WTC11 (cell line): ENCODE results near the gene SMARCA2. TPM values are rescaled to one million over a fixed set of nuclear protein-coding genes. Genes with fewer than 3 reads are reported as not detected.

Experiments
- ATAC-seq: fragments of 200-7000 bp; cut with Tn5 transposase; 2 replicates; pipeline ENCODE4 v1.10.0; 2021; ENCODE audit warnings: mild to moderate bottlenecking, moderate library complexity
- CTCF ChIA-PET: fragments of 300-600 bp; sonication (Branson Sonifier 250); formaldehyde crosslinking; loops from one replicate; lab custom pipeline; 2021; ENCODE audit warnings: antibody characterized with exemption; lab: Charles Lee
- POLR2A ChIA-PET: fragments of 350-600 bp; sonication (Branson Sonifier 250); formaldehyde crosslinking; loops from one replicate; lab custom pipeline; 2021; ENCODE audit warnings: antibody characterized with exemption; lab: Charles Lee
- DNase-seq: peaks from one replicate; pipeline ENCODE4 v3.0.0; 2021; ENCODE audit warnings: low spot score
- H3K27ac Mint-ChIP-seq: 2 replicates; pipeline ENCODE4 v1.8.0; 2021; ENCODE audit warnings: mixed read lengths
- H3K27me3 Mint-ChIP-seq: 2 replicates; pipeline ENCODE4 v1.8.0; 2021; ENCODE audit warnings: low read depth, mild to moderate bottlenecking, moderate library complexity, mixed read lengths
- H3K36me3 Mint-ChIP-seq: 2 replicates; pipeline ENCODE4 v1.8.0; 2021; ENCODE audit warnings: mixed read lengths
- H3K4me1 Mint-ChIP-seq: 2 replicates; pipeline ENCODE4 v1.8.0; 2022; ENCODE audit warnings: mixed read lengths
- H3K4me3 Mint-ChIP-seq: 2 replicates; pipeline ENCODE4 v1.8.0; 2021; ENCODE audit warnings: mild to moderate bottlenecking, moderate library complexity, mixed read lengths
- H3K9me3 Mint-ChIP-seq: 2 replicates; pipeline ENCODE4 v1.8.0; 2021; ENCODE audit warnings: mixed read lengths
- AR ChIP-seq: fragments of 250-450 bp; sonication (Bioruptor Pico); IDR thresholded peaks from 2 replicates; pipeline ENCODE4 v1.9.0; 2021; ENCODE audit warnings: mild to moderate bottlenecking
- ATF2 ChIP-seq: sonication (generic); formaldehyde crosslinking; IDR thresholded peaks from 2 replicates; pipeline ENCODE4 v1.8.1; 2022; ENCODE audit warnings: low read depth, missing genetic modification reagents, borderline replicate concordance
- ATF3 ChIP-seq: sonication (generic); formaldehyde crosslinking; conservative IDR thresholded peaks from 2 replicates; pipeline ENCODE4 v1.8.1; 2022; ENCODE audit warnings: mild to moderate bottlenecking, missing genetic modification reagents
- CBFB ChIP-seq: sonication (generic); formaldehyde crosslinking; IDR thresholded peaks from 2 replicates; pipeline ENCODE4 v1.8.1; 2022; ENCODE audit warnings: mild to moderate bottlenecking, low read depth, missing genetic modification reagents
- CREM ChIP-seq: sonication (generic); formaldehyde crosslinking; IDR thresholded peaks from 2 replicates; pipeline ENCODE4 v1.8.1; 2022; ENCODE audit warnings: mild to moderate bottlenecking, missing genetic modification reagents, moderate library complexity
- FOXP1 ChIP-seq: sonication (generic); formaldehyde crosslinking; IDR thresholded peaks from 2 replicates; pipeline ENCODE4 v1.8.0; 2022; ENCODE audit warnings: missing genetic modification reagents, mild to moderate bottlenecking, moderate library complexity, borderline replicate concordance
- HMGA2 ChIP-seq: fragments of 250-450 bp; sonication (Bioruptor Pico); IDR thresholded peaks from 2 replicates; pipeline ENCODE4 v1.4.0; 2021; ENCODE audit warnings: mild to moderate bottlenecking, moderate library complexity
- HMGXB4 ChIP-seq: sonication (generic); formaldehyde crosslinking; IDR thresholded peaks from 2 replicates; pipeline ENCODE4 v1.8.1; 2023; ENCODE audit warnings: mild to moderate bottlenecking, moderate library complexity, missing genetic modification reagents
- NFYB ChIP-seq: sonication (generic); formaldehyde crosslinking; conservative IDR thresholded peaks from 2 replicates; pipeline ENCODE4 v1.8.0; 2022; ENCODE audit warnings: low read depth, missing genetic modification reagents
- NR2C2 ChIP-seq: sonication (generic); formaldehyde crosslinking; IDR thresholded peaks from 2 replicates; pipeline ENCODE4 v1.8.0; 2022; ENCODE audit warnings: mild to moderate bottlenecking, missing genetic modification reagents
- OVOL2 ChIP-seq: fragments of 250-450 bp; sonication (Bioruptor Pico); IDR thresholded peaks from 2 replicates; pipeline ENCODE4 v1.9.0; 2021; ENCODE audit warnings: mild to moderate bottlenecking, borderline replicate concordance
- STAT6 ChIP-seq: sonication (generic); formaldehyde crosslinking; conservative IDR thresholded peaks from 2 replicates; pipeline ENCODE4 v1.8.1; 2023; ENCODE audit warnings: mild to moderate bottlenecking, low read depth, missing genetic modification reagents, moderate library complexity
- TEAD4 ChIP-seq: sonication (generic); formaldehyde crosslinking; IDR thresholded peaks from 2 replicates; pipeline ENCODE4 v1.8.0; 2022; ENCODE audit warnings: mild to moderate bottlenecking, missing genetic modification reagents
- ZNF263 ChIP-seq: sonication (generic); formaldehyde crosslinking; IDR thresholded peaks from 2 replicates; pipeline ENCODE4 v1.8.1; 2022; ENCODE audit warnings: low read depth, mild to moderate bottlenecking, moderate library complexity, missing genetic modification reagents
- ZNF317 ChIP-seq: sonication (generic); formaldehyde crosslinking; IDR thresholded peaks from 2 replicates; pipeline ENCODE4 v1.8.1; 2023; ENCODE audit warnings: low read depth, mild to moderate bottlenecking, moderate library complexity, missing genetic modification reagents, borderline replicate concordance
- ZNF512 ChIP-seq: sonication (generic); formaldehyde crosslinking; IDR thresholded peaks from 2 replicates; pipeline ENCODE4 v1.8.1; 2022; ENCODE audit warnings: missing genetic modification reagents, borderline replicate concordance
- total RNA-seq: library from RNA; stranded (reverse); gene quantifications from 3 replicates; pipeline ENCODE4 v1.2.3, GENCODE V29; 2021

The SMARCA2 gene
- total RNA-seq, 1 experiment from 2014 or later = 20.3 TPM

GRCh38 chr9:2053883-2054845, 39.0 kb downstream of the SMARCA2 start (continued):
- TF ChIP-seq ATF2 (no peak), STAT6 (CRISPR knock-in tag) (no peak), CBFB (no peak), OVOL2 (CRISPR knock-in tag) (no peak), HMGA2 (CRISPR knock-in tag) (no peak), NFYB (CRISPR knock-in tag) (no peak)

GRCh38 chr9:2055203-2055658, 40.1 kb downstream of the SMARCA2 start:
- DNase-seq (no peak), ATAC-seq (no peak)
- Mint-ChIP-seq H3K27ac (no peak overlapping the region), H3K4me1 (peaks cover 22% of the 10 kb centered on the region), H3K9me3 (no peaks in the 10 kb centered on the region), H3K4me3 (no peak overlapping the region), H3K27me3 (no peaks in the 10 kb centered on the region; the same call in 1 of the 2 replicates), H3K36me3 (no peaks in the 10 kb centered on the region)
- TF ChIP-seq ZNF512 (CRISPR knock-in tag) (no peak), NR2C2 (CRISPR knock-in tag) (no peak), HMGXB4 (CRISPR knock-in tag) (no peak), AR (CRISPR knock-in tag) (no peak), ZNF317 (CRISPR knock-in tag) (no peak), FOXP1 (CRISPR knock-in tag) (no peak), ATF3 (CRISPR knock-in tag) (no peak), TEAD4 (CRISPR knock-in tag) (no peak), ZNF263 (CRISPR knock-in tag) (no peak), CREM (no peak)
- POLR2A ChIA-PET = no interaction called here
- CTCF ChIA-PET = no interaction called here
